EH (cell line): ENCODE measurements around the gene CA11.

Experiments used
- DNase-seq: peaks from one replicate; pipeline ENCODE4 v3.0.0-alpha.2; 2015; ENCODE audit warnings: low read depth

Gene CA11

GRCh38 chr19:48628486-48629296, 17.3 kb downstream of the CA11 start:
- DNase-seq, result no peak

- no peak for DNase-seq
Measured at GRCh38 chr19:48627865-48628314, 18.1 kb downstream of the CA11 start.

- DNase-seq, result no peak
Measured at GRCh38 chr19:48627201-48627864, 18.7 kb downstream of the CA11 start.

- no peak for DNase-seq
Measured at GRCh38 chr19:48625891-48626327, 20.1 kb downstream of the CA11 start.

GRCh38 chr19:48624791-48625723, 20.9 kb downstream of the CA11 start:
- no peak for DNase-seq

- DNase-seq, result peak; percentile 98
Measured at GRCh38 chr19:48624067-48624594, 21.9 kb downstream of the CA11 start.

- no peak for DNase-seq
Measured at GRCh38 chr19:48623556-48624066, 22.4 kb downstream of the CA11 start.

GRCh38 chr19:48619692-48620585, 26.0 kb downstream of the CA11 start:
- peak; percentile 36 for DNase-seq

- DNase-seq, result peak; percentile 100
Measured at GRCh38 chr19:48618916-48619691, 26.9 kb downstream of the CA11 start, which contains the start of the genes RPL18 and SPHK2. RPL18 (minus strand) TSS chr19:48619178; CDS start chr19:48619143, 35 bp downstream. SPHK2 (plus strand) TSS chr19:48619506; CDS start chr19:48620515, 1,009 bp downstream.

GRCh38 chr19:48618278-48618915, 27.6 kb downstream of the CA11 start:
- DNase-seq, result peak; percentile 19

GRCh38 chr19:48617146-48617937, 28.6 kb downstream of the CA11 start:
- peak; percentile 20 for DNase-seq

- DNase-seq, result no peak
Measured at GRCh38 chr19:48616491-48617056, 29.4 kb downstream of the CA11 start.

GRCh38 chr19:48616041-48616436, 29.9 kb downstream of the CA11 start:
- DNase-seq, result no peak

GRCh38 chr19:48615231-48616040, 30.6 kb downstream of the CA11 start:
- DNase-seq, result no peak

- DNase-seq, result no peak
Measured at GRCh38 chr19:48614436-48615230, 31.4 kb downstream of the CA11 start, which contains the start of gene FAM83E. FAM83E (minus strand) TSS chr19:48615076; CDS start chr19:48613372, 1,704 bp downstream.

- DNase-seq, result no peak
Measured at GRCh38 chr19:48613852-48614435, 32.0 kb downstream of the CA11 start.
